Thoracic aorta (tissue), 2 donors: ENCODE measurements around the gene CDC42BPB. TPM values are rescaled to one million over a fixed set of nuclear protein-coding genes. Genes with fewer than 3 reads are reported as not detected.

Experiments used
- ATAC-seq: fragments of 150-250 bp; one replicate; pipeline ENCODE4 v1.8.0; 2017; ENCODE audit warnings: low read depth; ENCODE audit not compliant: insufficient number of reproducible peaks, low FRiP score
- DNase-seq: peaks from one replicate; pipeline ENCODE4 v3.0.0-alpha.2; 2020; ENCODE audit warnings: low spot score
- H3K27ac ChIP-seq, 2 donors: fragments of 200-600 bp; sonication (generic); 1 replicate in 1 of 2; 2 replicates in 1 of 2; pipeline ENCODE4 v1.5.1; 2016; ENCODE audit warnings: mild to moderate bottlenecking in 2 of 2, moderate library complexity in 2 of 2
- H3K27me3 ChIP-seq: fragments of 200-600 bp; sonication (generic); replicated peaks from 2 replicates; pipeline ENCODE4 v1.6.0; 2016; ENCODE audit warnings: mild to moderate bottlenecking; ENCODE audit not compliant: insufficient read depth
- H3K36me3 ChIP-seq: fragments of 200-600 bp; sonication (generic); one replicate; pipeline ENCODE4 v1.5.1; 2016
- H3K4me1 ChIP-seq, 2 donors: fragments of 200-600 bp; sonication (generic); 1 replicate in 1 of 2; 2 replicates in 1 of 2; pipeline versions ENCODE4 v1.5.1 to v1.6.0; 2016; ENCODE audit warnings: low read depth in 2 of 2, mild to moderate bottlenecking in 1 of 2; ENCODE audit not compliant: control insufficient read depth in 1 of 2
- H3K4me3 ChIP-seq: fragments of 200-600 bp; sonication (generic); 2 replicates; pipeline ENCODE4 v1.5.1; 2016; ENCODE audit warnings: mild to moderate bottlenecking
- H3K9me3 ChIP-seq: fragments of 200-600 bp; sonication (generic); 2 replicates; pipeline ENCODE4 v1.5.1; 2016
- total RNA-seq, 2 donors: library from RNA; depleted of rRNA; stranded (reverse); fragments of >200 nt; gene quantifications; one replicate each; pipeline versions ENCODE4 v1.1.0 to v1.2.3, GENCODE V29; 2016
- TF ChIP-seq, protein P1 (sequence below): fragments of 200-600 bp; sonication (generic); IDR thresholded peaks from one replicate; pipeline ENCODE4 v1.5.1; 2019; ENCODE audit warnings: antibody characterized with exemption

CDC42BPB gene
- total RNA-seq, 2 donors from 2014 or later, result 121 to 133 TPM

- no peak overlapping the region for H3K27ac ChIP-seq
- TF ChIP-seq, protein P1, sequence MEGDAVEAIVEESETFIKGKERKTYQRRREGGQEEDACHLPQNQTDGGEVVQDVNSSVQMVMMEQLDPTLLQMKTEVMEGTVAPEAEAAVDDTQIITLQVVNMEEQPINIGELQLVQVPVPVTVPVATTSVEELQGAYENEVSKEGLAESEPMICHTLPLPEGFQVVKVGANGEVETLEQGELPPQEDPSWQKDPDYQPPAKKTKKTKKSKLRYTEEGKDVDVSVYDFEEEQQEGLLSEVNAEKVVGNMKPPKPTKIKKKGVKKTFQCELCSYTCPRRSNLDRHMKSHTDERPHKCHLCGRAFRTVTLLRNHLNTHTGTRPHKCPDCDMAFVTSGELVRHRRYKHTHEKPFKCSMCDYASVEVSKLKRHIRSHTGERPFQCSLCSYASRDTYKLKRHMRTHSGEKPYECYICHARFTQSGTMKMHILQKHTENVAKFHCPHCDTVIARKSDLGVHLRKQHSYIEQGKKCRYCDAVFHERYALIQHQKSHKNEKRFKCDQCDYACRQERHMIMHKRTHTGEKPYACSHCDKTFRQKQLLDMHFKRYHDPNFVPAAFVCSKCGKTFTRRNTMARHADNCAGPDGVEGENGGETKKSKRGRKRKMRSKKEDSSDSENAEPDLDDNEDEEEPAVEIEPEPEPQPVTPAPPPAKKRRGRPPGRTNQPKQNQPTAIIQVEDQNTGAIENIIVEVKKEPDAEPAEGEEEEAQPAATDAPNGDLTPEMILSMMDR, result no peak
- H3K27me3 ChIP-seq, result no peaks in the 10 kb centered on the region
- no peak for ATAC-seq
- H3K4me1 ChIP-seq, result peaks cover 9 to 19% of the 10 kb centered on the region in 2 donors
- no peaks in the 10 kb centered on the region for H3K9me3 ChIP-seq
- H3K4me3 ChIP-seq, result no peak overlapping the region
- DNase-seq, result no peak
- no peaks in the 10 kb centered on the region for H3K36me3 ChIP-seq
These were observed 133.3 kb downstream of the CDC42BPB start for GRCh38 chr14:102923925-102924486.

GRCh38 chr14:102923201-102923924 lies 134.0 kb downstream of the CDC42BPB start:
- ATAC-seq (no peak), DNase-seq (no peak)
- no peaks in the 10 kb centered on the region for H3K27me3 ChIP-seq
- H3K27ac ChIP-seq, result no peak overlapping the region
- peaks cover 4 to 12% of the 10 kb centered on the region in 2 donors for H3K4me1 ChIP-seq
- TF ChIP-seq, protein P1, result no peak
- no peaks in the 10 kb centered on the region for H3K9me3 ChIP-seq
- H3K4me3 ChIP-seq, result peak overlapping the region; percentile 25
- H3K36me3 ChIP-seq, result no peaks in the 10 kb centered on the region

DNA sequence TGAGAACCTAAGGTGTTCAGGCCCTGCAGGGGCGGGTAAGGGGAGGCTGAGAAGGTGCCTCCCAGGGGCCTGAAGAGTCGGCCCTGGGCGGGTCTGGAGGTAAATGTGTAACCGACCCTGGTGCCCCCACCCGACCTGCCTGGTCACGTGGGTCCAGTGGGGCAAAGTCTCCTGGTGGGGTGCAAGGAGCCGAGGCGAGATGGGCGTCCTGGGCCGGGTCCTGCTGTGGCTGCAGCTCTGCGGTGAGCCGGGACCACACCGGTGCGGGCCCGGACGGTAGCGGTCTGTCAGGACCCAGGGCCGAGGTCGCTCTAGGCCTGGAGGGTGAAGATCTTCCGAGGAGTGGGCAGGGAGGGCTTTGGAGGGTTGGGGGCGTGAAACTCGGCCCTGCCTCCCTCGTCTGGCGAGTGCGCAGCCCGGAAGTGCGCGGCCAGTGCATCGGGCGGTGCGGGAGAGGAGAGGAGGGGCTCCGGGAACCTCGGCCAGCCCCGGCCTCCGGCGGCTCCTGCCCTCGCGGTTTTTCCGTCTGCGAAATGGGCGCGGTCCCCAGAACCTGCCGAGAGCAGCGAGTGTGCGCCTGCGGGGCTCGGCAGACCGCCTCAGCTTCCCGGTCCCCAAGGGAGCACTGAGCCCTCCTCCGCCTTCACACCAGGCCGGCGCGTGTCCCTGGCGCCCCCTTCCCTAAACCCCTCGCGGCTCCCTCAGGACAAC lies 134.7 kb downstream of the CDC42BPB start, which contains the start of gene AMN:
TSS of gene AMN (plus strand) at position 174 of the 711 bp plus-strand sequence. CDS start at position 200, 26 bp downstream.
- peaks cover 0 to 7% of the 10 kb centered on the region in 2 donors for H3K4me1 ChIP-seq
- no peak within 1 kb of the TSS for H3K27ac ChIP-seq
- H3K36me3 ChIP-seq, result no peaks in the 10 kb centered on the region
- H3K27me3 ChIP-seq, result no peaks in the 10 kb centered on the region
- no peak for DNase-seq
- peak within 1 kb of the TSS; percentile 25 for H3K4me3 ChIP-seq
- TF ChIP-seq, protein P1, result no peak
- no peaks in the 10 kb centered on the region for H3K9me3 ChIP-seq
- ATAC-seq, result no peak

- no peak for ATAC-seq
- Histone ChIP-seq H3K27ac (no peak overlapping the region), H3K4me1 (peaks cover 0 to 7% of the 10 kb centered on the region in 2 donors), H3K4me3 (no peak overlapping the region), H3K27me3 (no peaks in the 10 kb centered on the region), H3K9me3 (no peaks in the 10 kb centered on the region), H3K36me3 (no peaks in the 10 kb centered on the region)
- TF ChIP-seq, protein P1, result no peak
- no peak for DNase-seq
These were observed 136.4 kb downstream of the CDC42BPB start for GRCh38 chr14:102920998-102921304.
